Ovary (tissue), 9 donors: ENCODE measurements around the gene ELAVL2. TPM values are rescaled to one million over a fixed set of nuclear protein-coding genes. Genes with fewer than 3 reads are reported as not detected.

Experiments
- DNase-seq, 5 donors: peaks; one replicate each; pipeline ENCODE4 v3.0.0-alpha.2; 2019 to 2020
- H3K27ac ChIP-seq, 2 donors: fragments of 200-600 bp; one replicate each; pipeline versions ENCODE4 v1.5.1 to v1.8.0; 2019 to 2022
- H3K27me3 ChIP-seq: fragments of 200-600 bp; one replicate; pipeline ENCODE4 v1.8.0; 2022
- H3K36me3 ChIP-seq: fragments of 200-600 bp; sonication (generic); one replicate; pipeline ENCODE4 v1.5.1; 2019
- H3K4me1 ChIP-seq: one replicate; pipeline ENCODE4 v1.8.1; 2013; ENCODE audit warnings: mild to moderate bottlenecking, moderate library complexity; ENCODE audit not compliant: insufficient read depth
- H3K4me3 ChIP-seq: fragments of 200-600 bp; sonication (generic); one replicate; pipeline ENCODE4 v1.5.1; 2017
- H3K9me3 ChIP-seq, 2 donors: fragments of 200-600 bp in 1 of 2; sonication (generic) in 1 of 2; one replicate each; pipeline versions ENCODE4 v1.5.1 to v1.8.1; 2013 to 2019; ENCODE audit warnings: mild to moderate bottlenecking in 1 of 2, moderate library complexity in 1 of 2
- EP300 ChIP-seq: sonication (generic); formaldehyde crosslinking; IDR thresholded peaks from one replicate; pipeline ENCODE4 v1.6.1; 2017; ENCODE audit warnings: antibody characterized with exemption
- POLR2A ChIP-seq: fragments of 450-650 bp; IDR thresholded peaks from one replicate; pipeline ENCODE4 v1.6.1; 2017; ENCODE audit warnings: antibody characterized with exemption, mild to moderate bottlenecking, moderate library complexity
- WGBS, 3 donors: extraction: QIAGEN DNeasy Blood & Tissue Kit in 1 of 3; methylation state at CpG; one replicate each; pipeline versions ENCODE4 v1.1.5 to v1.1.7; 2013 to 2017; 5-methylcytosine and 5-hydroxymethylcytosine counted together
- intact Hi-C, 4 donors: fragments of 100-400 bp; cut with DNase I; formaldehyde crosslinking; loops; one replicate each; pipeline versions ENCODE4 v1.11.0 to v1.15.1; 2022 to 2023
- polyA plus RNA-seq, 2 donors: library from polyadenylated mRNA; stranded (reverse); fragments of 200-250 nt in 1 of 2; fragments of 350-450 nt in 1 of 2; fragmentation: Illumina TruSeq in 1 of 2; extraction: RNeasy Lipid Tissue Mini Kit (QIAGEN cat#74804) in 1 of 2; gene quantifications; one replicate each; pipeline ENCODE4 v1.2.3, GENCODE V29; 2013 to 2014
- total RNA-seq, 7 donors: library from RNA; depleted of rRNA in 2 of 7; stranded (reverse); fragments of >200 nt in 2 of 7; fragmentation: NEBNext Ultra II Directional in 3 of 7; extraction: Animal tissue kit (Norgen Biotek cat#: 25700) in 3 of 7; gene quantifications; one replicate each; pipeline versions ENCODE4 v1.1.0 to v1.2.4, GENCODE V29; 2016 to 2023
- TF ChIP-seq, protein P1 (sequence below), 3 donors: fragments of 450-650 bp in 2 of 3; fragments of 200-600 bp in 1 of 3; IDR thresholded peaks; one replicate each; pipeline versions ENCODE4 v1.5.1 to v1.8.0; 2016 to 2022; ENCODE audit warnings: antibody characterized with exemption in 3 of 3, mild to moderate bottlenecking in 1 of 3
- donor health status: DM: no; HTN: no; CAD: no; lungs with moderate emphysema.
- donor health status: DM: no; HTN: no; CAD: no.
- donor health status: Bipolar disorder and iron deficiency.
- donor health status: DM: yes; HTN: yes; CAD: no.
- donor health status: DM: no; HTN: no; CAD: no.
- donor health status: DM: yes; HTN: yes; CAD: no.

ELAVL2 gene
- total and polyA plus RNA-seq, 9 donors = 0.36 to 1.7 (median 0.97) TPM

DNA sequence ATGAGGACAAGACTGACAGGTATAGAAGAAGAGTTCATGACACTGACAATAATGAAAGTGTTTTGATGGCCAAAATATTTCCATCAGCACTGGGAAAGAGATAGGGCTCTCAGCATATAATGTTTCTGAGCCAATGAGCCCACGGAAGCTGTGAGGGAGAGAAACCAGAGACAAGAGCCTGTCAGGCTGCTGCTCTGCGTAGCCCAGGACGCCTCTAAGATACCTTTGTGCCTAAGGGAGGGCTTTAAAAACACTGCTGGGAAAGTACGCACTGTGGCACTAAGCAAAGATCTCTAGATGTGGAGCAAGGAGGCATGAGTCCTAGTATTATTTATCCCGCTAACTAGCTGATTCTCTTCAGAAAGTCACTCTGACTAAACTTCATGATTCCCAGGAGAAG lies 11.0 kb upstream of the ELAVL2 start:
- no peak overlapping the region for H3K4me3 ChIP-seq
- no peak overlapping the region for H3K27ac ChIP-seq
- TF ChIP-seq EP300 = no peak
- TF ChIP-seq POLR2A = no peak
- TF ChIP-seq, protein P1, sequence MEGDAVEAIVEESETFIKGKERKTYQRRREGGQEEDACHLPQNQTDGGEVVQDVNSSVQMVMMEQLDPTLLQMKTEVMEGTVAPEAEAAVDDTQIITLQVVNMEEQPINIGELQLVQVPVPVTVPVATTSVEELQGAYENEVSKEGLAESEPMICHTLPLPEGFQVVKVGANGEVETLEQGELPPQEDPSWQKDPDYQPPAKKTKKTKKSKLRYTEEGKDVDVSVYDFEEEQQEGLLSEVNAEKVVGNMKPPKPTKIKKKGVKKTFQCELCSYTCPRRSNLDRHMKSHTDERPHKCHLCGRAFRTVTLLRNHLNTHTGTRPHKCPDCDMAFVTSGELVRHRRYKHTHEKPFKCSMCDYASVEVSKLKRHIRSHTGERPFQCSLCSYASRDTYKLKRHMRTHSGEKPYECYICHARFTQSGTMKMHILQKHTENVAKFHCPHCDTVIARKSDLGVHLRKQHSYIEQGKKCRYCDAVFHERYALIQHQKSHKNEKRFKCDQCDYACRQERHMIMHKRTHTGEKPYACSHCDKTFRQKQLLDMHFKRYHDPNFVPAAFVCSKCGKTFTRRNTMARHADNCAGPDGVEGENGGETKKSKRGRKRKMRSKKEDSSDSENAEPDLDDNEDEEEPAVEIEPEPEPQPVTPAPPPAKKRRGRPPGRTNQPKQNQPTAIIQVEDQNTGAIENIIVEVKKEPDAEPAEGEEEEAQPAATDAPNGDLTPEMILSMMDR (IDR thresholded peaks at IDR 0.05) = no peak
- H3K9me3 ChIP-seq = no peaks in the 10 kb centered on the region
- no peak for DNase-seq
- H3K27me3 ChIP-seq = no peaks in the 10 kb centered on the region
- H3K4me1 ChIP-seq = no peaks in the 10 kb centered on the region
- intact Hi-C loops = no loop called here
- H3K36me3 ChIP-seq = no peaks in the 10 kb centered on the region
- 58 to 61% (median 60%) methylated on average over 5 of the region's 5 CpGs for WGBS, 3 donors

DNA sequence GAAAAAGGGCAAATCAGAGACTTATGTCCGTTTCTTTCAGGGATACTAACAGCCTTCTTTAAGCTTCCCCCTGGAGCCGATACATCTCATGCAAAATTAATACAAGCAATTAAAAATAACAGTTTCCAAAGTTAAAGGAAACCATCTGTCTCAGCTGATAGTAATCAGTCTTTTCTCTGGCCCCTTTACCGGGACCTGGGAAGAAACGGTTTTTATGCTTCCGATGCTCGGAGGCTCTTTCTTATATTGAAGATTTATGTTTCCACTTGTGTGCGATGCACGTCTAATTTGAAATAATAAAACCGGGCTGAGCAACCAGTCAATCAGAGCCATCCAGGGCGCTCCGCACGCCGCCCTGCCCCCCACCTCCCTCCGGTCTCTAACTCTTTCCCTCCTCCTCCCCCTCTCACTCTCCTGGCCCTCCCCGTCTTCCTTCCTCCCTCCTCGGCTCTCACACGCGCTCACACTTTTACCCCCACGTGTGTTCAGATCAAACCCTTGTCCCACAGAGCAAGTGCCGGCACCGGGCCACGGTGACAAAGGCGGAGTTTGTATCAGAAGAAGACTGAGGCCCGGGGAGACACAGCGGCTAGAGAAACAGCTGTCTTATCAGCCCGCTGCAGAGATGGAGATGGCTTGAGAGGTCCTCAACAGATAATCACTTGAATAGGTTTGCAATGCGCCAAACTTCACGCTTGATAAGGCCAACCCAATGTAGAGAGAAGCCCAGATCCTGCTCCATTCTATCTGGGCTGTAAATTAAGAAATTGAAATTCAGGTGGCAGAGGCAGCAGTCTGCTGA lies 5.1 kb upstream of the ELAVL2 start:
- Histone ChIP-seq H3K9me3 (no peaks in the 10 kb centered on the region), H3K27ac (no peak overlapping the region), H3K27me3 (no peaks in the 10 kb centered on the region), H3K36me3 (no peaks in the 10 kb centered on the region), H3K4me3 (no peak overlapping the region), H3K4me1 (peaks cover 1% of the 10 kb centered on the region)
- no peak for DNase-seq
- intact Hi-C loops = no loop called here
- WGBS, 3 donors = 1 to 2% (median 2%) methylated on average over 28 of the region's 28 CpGs
- TF ChIP-seq POLR2A = no peak
- no peak for TF ChIP-seq EP300
- TF ChIP-seq, protein P1 (IDR thresholded peaks at IDR 0.05) = no peak

DNA sequence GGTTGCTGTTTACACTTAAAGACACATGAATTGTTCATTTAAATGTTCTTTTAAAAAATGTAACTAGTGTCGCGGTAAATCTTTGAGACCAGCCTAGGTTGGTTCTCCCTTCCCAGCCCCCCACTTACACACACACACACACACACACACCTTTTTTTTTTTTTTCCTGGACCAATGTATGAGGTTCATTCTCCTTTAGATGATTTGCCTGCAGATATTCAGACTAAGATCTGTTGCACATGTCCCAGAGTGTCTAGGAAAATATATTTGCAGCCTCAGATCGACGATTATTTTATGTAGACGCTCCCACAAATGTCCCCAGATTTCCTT lies 4.4 kb upstream of the ELAVL2 start:
- TF ChIP-seq EP300 = no peak
- TF ChIP-seq, protein P1 (IDR thresholded peaks at IDR 0.05) = no peak
- TF ChIP-seq POLR2A = no peak
- no peak for DNase-seq
- H3K4me3 ChIP-seq = no peak overlapping the region
- no peaks in the 10 kb centered on the region for H3K9me3 ChIP-seq
- peaks cover 1% of the 10 kb centered on the region for H3K4me1 ChIP-seq
- WGBS, 3 donors = 10 to 16% (median 13%) methylated on average over 5 of the region's 5 CpGs
- no peak overlapping the region for H3K27ac ChIP-seq
- H3K27me3 ChIP-seq = no peaks in the 10 kb centered on the region
- no peaks in the 10 kb centered on the region for H3K36me3 ChIP-seq
- intact Hi-C loops = no loop called here

DNA sequence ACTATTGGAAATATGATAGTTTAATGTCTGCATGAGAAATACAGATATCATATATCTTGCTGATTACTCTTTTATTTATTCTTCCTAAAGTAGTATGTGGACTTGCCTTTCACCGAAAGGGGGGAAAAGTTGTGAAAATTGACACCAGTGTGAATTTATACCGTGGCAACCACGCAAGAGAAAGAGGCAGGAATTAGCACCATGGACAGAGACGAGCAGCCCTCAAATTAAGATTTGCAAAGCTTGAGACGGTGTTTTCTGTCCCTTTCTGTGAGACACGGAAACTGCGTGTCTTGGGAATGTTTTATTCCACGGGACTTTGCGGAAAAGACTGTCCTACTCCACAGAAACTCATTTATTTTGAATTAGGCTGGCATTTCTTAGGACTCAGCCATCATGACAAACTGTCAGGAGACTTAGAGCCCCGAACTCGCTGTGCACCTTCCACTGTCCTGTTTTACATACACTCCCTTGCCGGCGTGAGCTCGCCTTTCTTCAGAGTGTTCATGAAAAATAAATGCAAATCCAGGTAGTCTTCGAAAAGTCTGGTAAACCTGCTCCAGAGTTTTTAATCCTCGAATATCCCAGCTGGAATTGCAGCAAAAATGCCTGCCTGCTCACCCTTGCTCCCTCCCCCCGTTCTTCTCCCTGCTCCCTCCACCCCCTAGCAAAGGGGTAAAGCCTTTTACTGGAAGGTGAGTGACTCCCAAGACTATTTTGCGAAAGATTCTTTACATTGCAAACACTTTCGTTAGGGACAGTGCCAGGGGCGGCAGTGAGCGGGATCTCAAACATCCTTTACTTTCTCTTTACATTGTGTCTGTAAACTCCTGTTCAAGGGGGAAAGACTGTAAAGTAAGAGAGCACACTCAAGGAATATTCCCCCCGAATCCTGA lies 3.8 kb upstream of the ELAVL2 start:
- Histone ChIP-seq H3K36me3 (no peaks in the 10 kb centered on the region), H3K27ac (no peak overlapping the region), H3K27me3 (no peaks in the 10 kb centered on the region)

More for the DNA sequence above, 3.8 kb upstream of the ELAVL2 start:
- WGBS, 3 donors = 1 to 2% (median 1%) methylated on average over 22 of the region's 22 CpGs
- no peaks in the 10 kb centered on the region for H3K9me3 ChIP-seq
- no peak for DNase-seq
- no peak overlapping the region for H3K4me3 ChIP-seq
- TF ChIP-seq EP300 (no peak), POLR2A (no peak)
- TF ChIP-seq, protein P1 (IDR thresholded peaks at IDR 0.05) = no peak
- intact Hi-C loops = no loop called here
- peaks cover 5% of the 10 kb centered on the region for H3K4me1 ChIP-seq
